Vagina (tissue), 2 donors: ENCODE measurements around the gene SERPINB5. TPM values are rescaled to one million over a fixed set of nuclear protein-coding genes. Genes with fewer than 3 reads are reported as not detected.

ENCODE experiments used
- DNase-seq, 2 donors: peaks; one replicate each; pipeline ENCODE4 v3.0.0-alpha.2; 2017; ENCODE audit errors: extremely low spot score in 2 of 2
- H3K27ac ChIP-seq: fragments of 200-600 bp; sonication (generic); one replicate; pipeline ENCODE4 v1.5.1; 2019
- H3K27me3 ChIP-seq: fragments of 200-600 bp; sonication (generic); one replicate; pipeline ENCODE4 v1.5.1; 2019
- H3K36me3 ChIP-seq, 2 donors: fragments of 200-600 bp; sonication (generic); one replicate each; pipeline ENCODE4 v1.5.1; 2017 to 2019
- H3K4me1 ChIP-seq: fragments of 200-600 bp; sonication (generic); one replicate; pipeline ENCODE4 v1.5.1; 2019
- H3K4me3 ChIP-seq, 2 donors: fragments of 200-600 bp; sonication (generic); 1 replicate in 1 of 2; 2 replicates in 1 of 2; pipeline ENCODE4 v1.5.1; 2016 to 2019
- H3K9me3 ChIP-seq: fragments of 200-600 bp; sonication (generic); one replicate; pipeline ENCODE4 v1.5.1; 2019
- POLR2A ChIP-seq, 2 donors: fragments of 450-650 bp; IDR thresholded peaks; one replicate each; pipeline ENCODE4 v1.6.1; 2017; ENCODE audit warnings: antibody characterized with exemption in 2 of 2, mild to moderate bottlenecking in 2 of 2, moderate library complexity in 2 of 2
- POLR2AphosphoS5 ChIP-seq, 2 donors: sonication (generic); formaldehyde crosslinking; IDR thresholded peaks; one replicate each; pipeline ENCODE4 v1.9.0; 2017; ENCODE audit warnings: antibody characterized with exemption in 2 of 2, mild to moderate bottlenecking in 2 of 2, low read depth in 1 of 2; ENCODE audit not compliant: insufficient read depth in 1 of 2
- intact Hi-C: fragments of 100-400 bp; cut with DNase I; formaldehyde crosslinking; loops from one replicate; pipeline ENCODE4 v1.15.1; 2023
- total RNA-seq: library from RNA; depleted of rRNA; stranded (reverse); fragments of >200 nt; gene quantifications from one replicate; pipeline ENCODE4 v1.2.3, GENCODE V29; 2016
- TF ChIP-seq, protein P1 (sequence below), 3 experiments: fragments of 450-650 bp in 2 of 3; fragments of 200-600 bp in 1 of 3; sonication (generic) in 1 of 3; IDR thresholded peaks; one replicate each; pipeline ENCODE4 v1.5.1; 2017 to 2019; ENCODE audit warnings: antibody characterized with exemption in 3 of 3, mild to moderate bottlenecking in 2 of 3, moderate library complexity in 2 of 3

Gene SERPINB5
- total RNA-seq, 1 donor from 2014 or later, result 141 TPM

DNA sequence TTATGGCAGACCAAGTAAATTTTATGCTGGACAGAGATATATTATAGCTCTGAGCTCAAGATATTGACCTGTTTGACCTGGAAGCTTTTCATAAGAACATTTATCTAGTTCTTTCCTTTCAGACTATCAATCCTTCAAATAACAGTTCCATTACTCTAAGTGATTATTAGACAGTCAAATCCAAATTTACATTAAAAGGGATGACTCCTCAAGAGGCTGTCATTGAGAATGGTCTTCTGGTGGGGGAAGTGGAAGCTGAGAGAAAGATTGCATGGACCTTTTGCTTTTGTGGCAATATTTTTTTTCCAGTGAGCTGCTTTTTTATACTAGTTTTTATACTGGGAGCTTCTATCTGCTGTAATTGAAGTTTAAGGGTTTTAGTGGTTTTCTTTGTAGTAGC lies 50.5 kb downstream of the SERPINB5 start:
- TF ChIP-seq POLR2AphosphoS5 (IDR thresholded peaks at IDR 0.05; ENCODE audit: insufficient read depth in 1 of 2, low read depth in 1 of 2) (no peak), POLR2A (IDR thresholded peaks at IDR 0.05) (no peak)
- TF ChIP-seq, protein P1, sequence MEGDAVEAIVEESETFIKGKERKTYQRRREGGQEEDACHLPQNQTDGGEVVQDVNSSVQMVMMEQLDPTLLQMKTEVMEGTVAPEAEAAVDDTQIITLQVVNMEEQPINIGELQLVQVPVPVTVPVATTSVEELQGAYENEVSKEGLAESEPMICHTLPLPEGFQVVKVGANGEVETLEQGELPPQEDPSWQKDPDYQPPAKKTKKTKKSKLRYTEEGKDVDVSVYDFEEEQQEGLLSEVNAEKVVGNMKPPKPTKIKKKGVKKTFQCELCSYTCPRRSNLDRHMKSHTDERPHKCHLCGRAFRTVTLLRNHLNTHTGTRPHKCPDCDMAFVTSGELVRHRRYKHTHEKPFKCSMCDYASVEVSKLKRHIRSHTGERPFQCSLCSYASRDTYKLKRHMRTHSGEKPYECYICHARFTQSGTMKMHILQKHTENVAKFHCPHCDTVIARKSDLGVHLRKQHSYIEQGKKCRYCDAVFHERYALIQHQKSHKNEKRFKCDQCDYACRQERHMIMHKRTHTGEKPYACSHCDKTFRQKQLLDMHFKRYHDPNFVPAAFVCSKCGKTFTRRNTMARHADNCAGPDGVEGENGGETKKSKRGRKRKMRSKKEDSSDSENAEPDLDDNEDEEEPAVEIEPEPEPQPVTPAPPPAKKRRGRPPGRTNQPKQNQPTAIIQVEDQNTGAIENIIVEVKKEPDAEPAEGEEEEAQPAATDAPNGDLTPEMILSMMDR (IDR thresholded peaks at IDR 0.05), result no peak
- no peak for DNase-seq
- intact Hi-C loops, result no loop called here
- Histone ChIP-seq H3K27me3 (no peaks in the 10 kb centered on the region), H3K4me3 (no peak overlapping the region), H3K27ac (no peak overlapping the region), H3K36me3 (no peaks in the 10 kb centered on the region), H3K4me1 (no peaks in the 10 kb centered on the region), H3K9me3 (no peaks in the 10 kb centered on the region)

GRCh38 chr18:63528863-63529492 lies 52.2 kb downstream of the SERPINB5 start:
- TF ChIP-seq, protein P1 (IDR thresholded peaks at IDR 0.05), result no peak
- no peak for TF ChIP-seq POLR2AphosphoS5 (IDR thresholded peaks at IDR 0.05; ENCODE audit: insufficient read depth in 1 of 2, low read depth in 1 of 2)
- TF ChIP-seq POLR2A (IDR thresholded peaks at IDR 0.05), result no peak
- Histone ChIP-seq H3K4me1 (no peaks in the 10 kb centered on the region), H3K9me3 (no peaks in the 10 kb centered on the region), H3K27ac (no peak overlapping the region), H3K4me3 (no peak overlapping the region), H3K27me3 (no peaks in the 10 kb centered on the region), H3K36me3 (no peaks in the 10 kb centered on the region)
- intact Hi-C loops, result no loop called here
- no peak for DNase-seq

- TF ChIP-seq POLR2AphosphoS5 (IDR thresholded peaks at IDR 0.05; ENCODE audit: insufficient read depth in 1 of 2, low read depth in 1 of 2) (no peak), POLR2A (IDR thresholded peaks at IDR 0.05) (no peak)
- TF ChIP-seq, protein P1 (IDR thresholded peaks at IDR 0.05), result no peak
- H3K36me3 ChIP-seq, result no peaks in the 10 kb centered on the region
- H3K4me1 ChIP-seq, result peaks cover 6% of the 10 kb centered on the region
- H3K27me3 ChIP-seq, result no peaks in the 10 kb centered on the region
- no peak for DNase-seq
- intact Hi-C loops, result no loop called here
- no peak overlapping the region for H3K4me3 ChIP-seq
- no peak overlapping the region for H3K27ac ChIP-seq
- no peaks in the 10 kb centered on the region for H3K9me3 ChIP-seq
Measured at GRCh38 chr18:63532471-63532870, 55.7 kb downstream of the SERPINB5 start.

GRCh38 chr18:63534615-63535014 lies 57.9 kb downstream of the SERPINB5 start:
- no peaks in the 10 kb centered on the region for H3K9me3 ChIP-seq
- H3K4me1 ChIP-seq, result peaks cover 6% of the 10 kb centered on the region
- no peaks in the 10 kb centered on the region for H3K27me3 ChIP-seq
- DNase-seq, result no peak
- peak overlapping the region; percentile 46 for H3K27ac ChIP-seq
- TF ChIP-seq POLR2AphosphoS5 (IDR thresholded peaks at IDR 0.05; ENCODE audit: insufficient read depth in 1 of 2, low read depth in 1 of 2) (peak in 1 of 2 donors; percentile 52), POLR2A (IDR thresholded peaks at IDR 0.05) (no peak)
- no peaks in the 10 kb centered on the region for H3K36me3 ChIP-seq
- intact Hi-C loops, result no loop called here
- no peak overlapping the region for H3K4me3 ChIP-seq

DNA sequence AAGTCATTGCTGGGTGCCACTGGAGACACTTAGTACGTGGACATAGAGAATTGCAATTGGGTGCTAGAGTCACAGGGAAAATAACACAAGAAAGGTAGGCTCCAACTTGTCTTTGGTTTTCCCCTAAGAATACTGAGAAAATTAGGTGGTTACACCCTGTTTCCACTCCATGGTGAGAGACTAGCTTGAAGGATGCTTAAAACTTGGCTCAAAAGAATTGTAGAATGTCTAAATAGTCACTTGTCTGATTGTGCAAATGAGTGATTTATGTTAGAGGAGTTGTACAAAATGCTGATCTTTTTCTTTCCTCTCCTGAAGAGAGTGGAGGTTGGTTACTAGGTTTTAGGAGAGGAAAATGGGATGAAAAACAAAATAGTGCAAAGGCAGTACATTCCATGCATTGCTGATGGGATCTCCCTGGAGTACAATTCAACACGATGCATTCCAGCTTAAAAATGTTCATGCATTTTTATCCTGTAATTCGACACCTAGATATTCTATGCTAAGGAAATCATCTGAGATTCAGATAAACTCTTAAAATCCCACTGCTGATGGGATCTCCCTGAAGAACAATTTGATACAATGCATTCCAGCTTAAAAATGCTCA lies 63.2 kb downstream of the SERPINB5 start:
- TF ChIP-seq, protein P1 (IDR thresholded peaks at IDR 0.05), result no peak
- TF ChIP-seq POLR2AphosphoS5 (IDR thresholded peaks at IDR 0.05; ENCODE audit: insufficient read depth in 1 of 2, low read depth in 1 of 2), result no peak
- no peak for TF ChIP-seq POLR2A (IDR thresholded peaks at IDR 0.05)
- Histone ChIP-seq H3K27me3 (no peaks in the 10 kb centered on the region), H3K9me3 (no peaks in the 10 kb centered on the region), H3K36me3 (no peaks in the 10 kb centered on the region), H3K4me3 (no peak overlapping the region), H3K27ac (no peak overlapping the region), H3K4me1 (peaks cover 2% of the 10 kb centered on the region)
- no peak for DNase-seq
- intact Hi-C loops, result no loop called here
